Measurements from ENCODE around the gene NIBAN1. TPM values are rescaled to one million over a fixed set of nuclear protein-coding genes. Genes with fewer than 3 reads are reported as not detected.

The NIBAN1 gene
- total RNA-seq, 1 donor from 2014 or later = 97.4 TPM

DNA sequence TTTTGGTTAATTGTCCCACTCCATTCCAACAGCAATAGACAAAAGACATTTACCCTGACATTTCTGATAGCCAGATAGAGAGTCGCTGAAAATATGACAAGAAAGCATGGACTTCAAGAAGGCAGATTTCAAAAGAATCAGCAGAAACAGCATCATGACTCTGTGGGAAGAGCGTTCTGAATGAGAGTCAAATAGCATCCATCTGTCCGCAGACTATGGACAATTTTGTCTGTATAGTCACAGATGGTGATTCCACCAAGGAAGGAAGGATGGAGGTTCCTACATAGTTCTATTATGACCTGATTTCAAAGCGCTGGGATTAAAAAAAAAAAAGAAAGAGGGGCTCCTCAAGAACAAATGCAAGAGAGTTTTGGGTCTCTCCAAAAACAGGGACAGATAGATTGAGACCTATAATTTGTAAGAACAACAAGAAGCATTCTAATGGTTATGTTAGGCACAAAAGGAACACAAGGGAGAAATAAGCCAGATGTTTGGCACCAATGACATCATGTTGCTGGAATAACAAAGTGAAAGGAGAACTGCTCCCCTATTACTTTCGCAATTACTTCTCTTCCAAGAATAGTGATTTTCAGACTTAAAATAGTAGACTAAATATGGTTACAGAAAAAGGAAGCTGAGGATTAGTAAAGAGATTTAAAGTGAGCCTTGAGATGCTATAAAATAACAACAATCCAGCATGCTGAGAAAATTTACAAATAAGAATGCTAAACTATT lies 28.5 kb downstream of the NIBAN1 start:
- DNase-seq (ENCODE audit: low read depth) (no peak), FAIRE-seq (no peak)
- Histone ChIP-seq H3K36me3 (ENCODE audit: control insufficient read depth, insufficient read depth, low read length) (peaks cover 2% of the 10 kb centered on the region), H3K27me3 (ENCODE audit: control insufficient read depth, insufficient read depth, low read length) (no peaks in the 10 kb centered on the region), H3K4me3 (ENCODE audit: low read depth, low read length) (no peak overlapping the region)
- TF ChIP-seq, protein P1, sequence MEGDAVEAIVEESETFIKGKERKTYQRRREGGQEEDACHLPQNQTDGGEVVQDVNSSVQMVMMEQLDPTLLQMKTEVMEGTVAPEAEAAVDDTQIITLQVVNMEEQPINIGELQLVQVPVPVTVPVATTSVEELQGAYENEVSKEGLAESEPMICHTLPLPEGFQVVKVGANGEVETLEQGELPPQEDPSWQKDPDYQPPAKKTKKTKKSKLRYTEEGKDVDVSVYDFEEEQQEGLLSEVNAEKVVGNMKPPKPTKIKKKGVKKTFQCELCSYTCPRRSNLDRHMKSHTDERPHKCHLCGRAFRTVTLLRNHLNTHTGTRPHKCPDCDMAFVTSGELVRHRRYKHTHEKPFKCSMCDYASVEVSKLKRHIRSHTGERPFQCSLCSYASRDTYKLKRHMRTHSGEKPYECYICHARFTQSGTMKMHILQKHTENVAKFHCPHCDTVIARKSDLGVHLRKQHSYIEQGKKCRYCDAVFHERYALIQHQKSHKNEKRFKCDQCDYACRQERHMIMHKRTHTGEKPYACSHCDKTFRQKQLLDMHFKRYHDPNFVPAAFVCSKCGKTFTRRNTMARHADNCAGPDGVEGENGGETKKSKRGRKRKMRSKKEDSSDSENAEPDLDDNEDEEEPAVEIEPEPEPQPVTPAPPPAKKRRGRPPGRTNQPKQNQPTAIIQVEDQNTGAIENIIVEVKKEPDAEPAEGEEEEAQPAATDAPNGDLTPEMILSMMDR (IDR thresholded peaks at IDR 0.05; ENCODE audit: insufficient read depth, low read length, severe bottlenecking) = no peak

DNA sequence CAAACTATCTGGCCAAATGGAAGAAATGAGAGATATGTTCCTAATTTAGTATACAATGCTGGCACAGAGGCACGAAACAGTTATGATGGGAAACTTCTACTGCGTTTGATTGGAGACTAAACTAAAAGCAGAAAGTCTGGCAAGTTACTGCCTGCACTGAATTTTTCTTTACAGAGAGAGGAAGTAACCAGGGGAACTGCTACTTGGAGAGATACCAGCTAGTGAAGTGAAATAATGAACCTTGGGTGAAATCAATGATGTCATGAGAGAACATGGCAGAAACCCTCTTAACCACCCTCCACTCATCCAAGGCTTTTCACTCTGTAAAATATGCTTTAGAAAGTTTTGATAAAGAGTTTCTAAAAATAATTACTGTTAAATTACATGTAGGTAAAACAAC lies 29.3 kb downstream of the NIBAN1 start:
- peaks cover 2% of the 10 kb centered on the region for H3K36me3 ChIP-seq (ENCODE audit: control insufficient read depth, insufficient read depth, low read length)

DNA sequence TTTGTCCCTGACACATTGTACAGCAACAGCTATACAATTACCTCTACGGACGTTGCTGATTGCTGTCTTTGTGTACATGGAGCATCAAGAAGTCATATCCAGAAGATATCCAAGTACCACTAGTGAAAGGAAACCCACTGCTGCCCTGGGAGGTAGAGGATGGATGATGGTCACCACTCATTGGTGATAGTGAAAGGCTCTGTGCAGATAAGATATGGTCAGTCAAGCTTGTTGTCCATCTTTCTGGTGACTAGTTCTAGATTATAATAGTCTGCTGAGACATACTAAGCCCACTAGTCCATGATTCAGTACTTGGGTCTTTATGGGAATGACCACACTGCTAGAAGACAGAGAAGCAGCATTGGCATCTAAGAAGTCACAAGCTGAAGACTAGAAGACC lies 30.3 kb downstream of the NIBAN1 start:
- FAIRE-seq (no peak), DNase-seq (ENCODE audit: low read depth) (no peak)
- no peak overlapping the region for H3K4me3 ChIP-seq (ENCODE audit: low read depth, low read length)
- H3K36me3 ChIP-seq (ENCODE audit: control insufficient read depth, insufficient read depth, low read length) = peaks cover 2% of the 10 kb centered on the region
- TF ChIP-seq, protein P1 (IDR thresholded peaks at IDR 0.05; ENCODE audit: insufficient read depth, low read length, severe bottlenecking) = no peak
- no peaks in the 10 kb centered on the region for H3K27me3 ChIP-seq (ENCODE audit: control insufficient read depth, insufficient read depth, low read length)

More for the DNA sequence above, 29.3 kb downstream of the NIBAN1 start:
- Histone ChIP-seq H3K4me3 (ENCODE audit: low read depth, low read length) (no peak overlapping the region), H3K27me3 (ENCODE audit: control insufficient read depth, insufficient read depth, low read length) (no peaks in the 10 kb centered on the region)
- FAIRE-seq (no peak), DNase-seq (ENCODE audit: low read depth) (peak; percentile 80)
- TF ChIP-seq, protein P1 (IDR thresholded peaks at IDR 0.05; ENCODE audit: insufficient read depth, low read length, severe bottlenecking) = no peak

DNA sequence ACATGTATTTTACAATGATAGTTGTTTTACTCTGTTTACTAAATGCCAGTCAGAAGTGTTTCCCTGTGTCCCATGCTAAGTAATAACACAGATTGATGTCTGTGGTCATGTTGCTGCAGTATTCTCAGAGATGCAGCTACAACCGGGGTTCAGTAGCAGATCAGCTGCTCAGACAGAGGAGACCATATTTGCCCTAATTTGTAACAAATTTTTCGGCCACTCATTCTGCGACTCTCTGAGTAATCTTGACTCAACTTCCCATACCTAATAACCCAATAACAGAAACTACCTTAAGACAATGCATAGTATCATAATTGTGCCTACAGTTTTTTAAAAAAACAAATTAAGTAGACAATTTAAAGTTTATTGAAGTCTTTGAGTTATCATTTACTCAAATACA lies 32.6 kb downstream of the NIBAN1 start:
- H3K36me3 ChIP-seq (ENCODE audit: control insufficient read depth, insufficient read depth, low read length) = peaks cover 2% of the 10 kb centered on the region
- no peaks in the 10 kb centered on the region for H3K27me3 ChIP-seq (ENCODE audit: control insufficient read depth, insufficient read depth, low read length)
- TF ChIP-seq, protein P1 (IDR thresholded peaks at IDR 0.05; ENCODE audit: insufficient read depth, low read length, severe bottlenecking) = no peak
- no peak overlapping the region for H3K4me3 ChIP-seq (ENCODE audit: low read depth, low read length)
- no peak for DNase-seq (ENCODE audit: low read depth)
- FAIRE-seq = no peak

DNA sequence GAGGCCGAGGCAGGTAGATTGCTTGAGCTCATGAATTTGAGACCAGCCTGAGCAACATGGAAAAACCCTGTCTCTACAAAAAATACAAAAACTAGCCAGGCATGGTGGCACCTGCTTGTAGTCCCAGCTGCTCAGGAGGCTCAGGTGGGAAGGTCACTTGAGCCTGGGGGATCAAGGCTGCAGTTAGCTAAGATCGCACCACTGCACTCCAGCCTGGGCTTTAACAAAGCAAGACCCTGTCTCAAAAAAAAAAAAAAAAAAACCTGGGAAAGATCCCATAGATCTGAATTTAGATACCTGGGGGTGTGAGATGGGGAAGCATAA lies 32.9 kb downstream of the NIBAN1 start:
- Histone ChIP-seq H3K36me3 (ENCODE audit: control insufficient read depth, insufficient read depth, low read length) (peaks cover 2% of the 10 kb centered on the region), H3K27me3 (ENCODE audit: control insufficient read depth, insufficient read depth, low read length) (no peaks in the 10 kb centered on the region), H3K4me3 (ENCODE audit: low read depth, low read length) (no peak overlapping the region)
- DNase-seq (ENCODE audit: low read depth) (no peak), FAIRE-seq (no peak)
- TF ChIP-seq, protein P1 (IDR thresholded peaks at IDR 0.05; ENCODE audit: insufficient read depth, low read length, severe bottlenecking) = no peak

Data from bronchial epithelial cell (primary cell).